22Rv1 (cell line): ENCODE data around the gene ZBTB42.

ENCODE experiments used
- CTCF ChIP-seq: fragments of 450-650 bp; IDR thresholded peaks from 2 replicates; pipeline ENCODE4 v1.5.1; 2017; ENCODE audit warnings: mild to moderate bottlenecking
- ZFX ChIP-seq: fragments of 450-650 bp; IDR thresholded peaks from 2 replicates; pipeline ENCODE4 v1.6.1; 2017; ENCODE audit warnings: antibody characterized with exemption, borderline replicate concordance

GRCh38 chr14:104754213-104754851 is 46.6 kb upstream of the ZBTB42 start:
- no peak for TF ChIP-seq CTCF
- TF ChIP-seq ZFX = no peak
